BE2C (cell line): ENCODE results near the gene ZNF423.
A peak's percentile ranks its signal among the peaks of the same experiment; 100 is the strongest.

Experiments used
- DNase-seq: peaks from one replicate; pipeline ENCODE4 v3.0.0-alpha.2; 2020
- H3K27me3 ChIP-seq: fragments of 250-450 bp; sonication (Bioruptor Pico); 2 replicates; pipeline ENCODE4 v1.5.1; 2020; ENCODE audit warnings: mild to moderate bottlenecking
- H3K36me3 ChIP-seq: fragments of 250-450 bp; sonication (Bioruptor Pico); 2 replicates; pipeline ENCODE4 v1.5.1; 2020; ENCODE audit warnings: mild to moderate bottlenecking
- H3K4me1 ChIP-seq: fragments of 250-450 bp; sonication (Bioruptor Pico); 2 replicates; pipeline ENCODE4 v1.5.1; 2020
- H3K4me3 ChIP-seq: 2 replicates; pipeline ENCODE4 v1.5.1; 2011; ENCODE audit warnings: low read depth, low read length
- H3K9me3 ChIP-seq: fragments of 250-450 bp; sonication (Bioruptor Pico); 2 replicates; pipeline ENCODE4 v1.5.1; 2020
- TF ChIP-seq, protein P1 (sequence below): IDR thresholded peaks from 2 replicates; pipeline ENCODE4 v1.5.1; 2012; ENCODE audit warnings: mild to moderate bottlenecking, low read depth, low read length

Gene ZNF423

DNA sequence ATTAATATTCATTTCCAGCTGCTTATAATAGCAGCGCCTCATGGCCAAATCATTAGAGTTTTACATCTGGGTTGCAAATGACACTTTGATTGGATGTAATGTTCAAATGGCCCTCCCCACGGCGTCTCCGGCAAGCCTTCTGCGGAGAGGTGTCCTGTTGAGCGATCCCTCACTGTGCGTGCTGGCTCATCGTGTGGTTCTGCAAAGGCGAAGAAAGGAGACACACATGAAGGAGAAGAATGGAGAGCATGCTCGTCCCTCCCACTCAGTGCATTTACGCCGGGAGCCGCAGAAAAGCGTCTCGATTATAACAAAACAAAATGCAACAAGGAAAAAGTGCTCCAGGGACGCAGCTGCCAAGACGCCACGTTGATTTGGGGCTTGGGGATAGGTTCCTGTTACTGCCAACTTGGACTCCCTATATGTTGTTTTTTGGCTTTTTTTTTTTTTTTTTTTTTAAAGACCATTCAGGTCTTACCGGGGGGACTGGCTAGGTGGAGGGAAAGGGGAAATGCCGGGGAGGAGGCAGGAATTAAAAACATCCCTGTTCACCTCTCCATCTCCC lies 364.7 kb downstream of the ZNF423 start:
- H3K36me3 ChIP-seq, result no peaks in the 10 kb centered on the region
- H3K4me1 ChIP-seq, result peaks cover 3% of the 10 kb centered on the region; the same call in 1 of the 2 replicates
- H3K27me3 ChIP-seq, result no peaks in the 10 kb centered on the region
- DNase-seq, result no peak
- peak overlapping the region; percentile 55 for H3K4me3 ChIP-seq
- H3K9me3 ChIP-seq, result no peaks in the 10 kb centered on the region
- TF ChIP-seq, protein P1, sequence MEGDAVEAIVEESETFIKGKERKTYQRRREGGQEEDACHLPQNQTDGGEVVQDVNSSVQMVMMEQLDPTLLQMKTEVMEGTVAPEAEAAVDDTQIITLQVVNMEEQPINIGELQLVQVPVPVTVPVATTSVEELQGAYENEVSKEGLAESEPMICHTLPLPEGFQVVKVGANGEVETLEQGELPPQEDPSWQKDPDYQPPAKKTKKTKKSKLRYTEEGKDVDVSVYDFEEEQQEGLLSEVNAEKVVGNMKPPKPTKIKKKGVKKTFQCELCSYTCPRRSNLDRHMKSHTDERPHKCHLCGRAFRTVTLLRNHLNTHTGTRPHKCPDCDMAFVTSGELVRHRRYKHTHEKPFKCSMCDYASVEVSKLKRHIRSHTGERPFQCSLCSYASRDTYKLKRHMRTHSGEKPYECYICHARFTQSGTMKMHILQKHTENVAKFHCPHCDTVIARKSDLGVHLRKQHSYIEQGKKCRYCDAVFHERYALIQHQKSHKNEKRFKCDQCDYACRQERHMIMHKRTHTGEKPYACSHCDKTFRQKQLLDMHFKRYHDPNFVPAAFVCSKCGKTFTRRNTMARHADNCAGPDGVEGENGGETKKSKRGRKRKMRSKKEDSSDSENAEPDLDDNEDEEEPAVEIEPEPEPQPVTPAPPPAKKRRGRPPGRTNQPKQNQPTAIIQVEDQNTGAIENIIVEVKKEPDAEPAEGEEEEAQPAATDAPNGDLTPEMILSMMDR, result no peak

DNA sequence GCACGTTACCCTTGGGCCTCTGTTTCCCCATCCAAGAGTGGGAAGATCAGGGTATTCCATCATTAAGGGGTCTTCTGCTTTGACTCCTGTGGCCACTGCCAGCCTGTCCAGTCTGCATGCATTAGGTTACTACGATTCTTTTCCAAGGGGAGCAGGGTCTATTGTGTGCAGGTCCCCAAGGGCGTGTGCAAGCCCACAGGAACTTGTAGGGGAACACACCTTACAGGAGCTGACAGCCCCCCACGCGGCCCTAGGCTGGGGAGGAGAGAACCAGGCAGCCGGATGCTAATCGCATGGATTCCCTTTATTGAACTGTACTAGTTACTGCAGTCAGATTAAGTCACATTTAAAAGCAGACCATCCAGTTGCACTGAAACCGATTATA lies 365.6 kb downstream of the ZNF423 start:
- Histone ChIP-seq H3K36me3 (no peaks in the 10 kb centered on the region), H3K4me3 (no peak overlapping the region), H3K9me3 (no peaks in the 10 kb centered on the region), H3K27me3 (no peaks in the 10 kb centered on the region), H3K4me1 (peaks cover 3% of the 10 kb centered on the region; the same call in 1 of the 2 replicates)
- TF ChIP-seq, protein P1, result no peak
- DNase-seq, result no peak

DNA sequence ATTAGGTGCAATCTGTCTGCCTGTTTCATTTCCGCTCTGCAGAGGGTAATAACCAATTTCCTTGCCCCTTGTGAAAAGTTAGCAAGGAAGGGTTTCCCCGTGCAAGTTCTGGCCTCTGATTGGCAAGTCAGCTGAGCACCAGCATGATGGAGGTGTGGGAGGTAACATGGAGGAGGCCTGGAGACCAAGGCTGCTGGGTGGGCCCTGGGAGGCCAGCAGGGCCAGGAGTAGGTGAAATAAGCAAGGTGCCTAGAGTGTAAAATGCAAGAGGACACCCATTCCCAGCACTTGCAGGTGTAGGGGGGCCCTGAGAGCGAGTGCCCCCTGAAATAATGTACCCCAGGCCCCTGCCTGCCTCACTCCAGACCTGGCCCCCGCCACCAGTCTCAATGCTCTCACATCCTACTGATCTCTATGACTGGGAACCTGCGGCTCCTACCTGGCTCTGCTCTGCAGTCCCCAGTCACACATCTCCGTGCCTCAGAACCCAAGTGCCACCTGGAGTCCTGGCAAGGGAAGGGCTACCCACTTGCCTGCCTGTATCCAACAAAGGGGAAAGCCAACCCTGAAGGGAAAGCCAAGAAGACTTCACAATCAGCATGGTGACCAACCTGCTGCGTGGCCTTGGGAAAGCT lies 366.1 kb downstream of the ZNF423 start:
- Histone ChIP-seq H3K27me3 (no peaks in the 10 kb centered on the region), H3K4me3 (no peak overlapping the region), H3K9me3 (no peaks in the 10 kb centered on the region), H3K4me1 (peaks cover 3% of the 10 kb centered on the region; the same call in 1 of the 2 replicates), H3K36me3 (no peaks in the 10 kb centered on the region)
- TF ChIP-seq, protein P1, result no peak
- DNase-seq, result no peak

DNA sequence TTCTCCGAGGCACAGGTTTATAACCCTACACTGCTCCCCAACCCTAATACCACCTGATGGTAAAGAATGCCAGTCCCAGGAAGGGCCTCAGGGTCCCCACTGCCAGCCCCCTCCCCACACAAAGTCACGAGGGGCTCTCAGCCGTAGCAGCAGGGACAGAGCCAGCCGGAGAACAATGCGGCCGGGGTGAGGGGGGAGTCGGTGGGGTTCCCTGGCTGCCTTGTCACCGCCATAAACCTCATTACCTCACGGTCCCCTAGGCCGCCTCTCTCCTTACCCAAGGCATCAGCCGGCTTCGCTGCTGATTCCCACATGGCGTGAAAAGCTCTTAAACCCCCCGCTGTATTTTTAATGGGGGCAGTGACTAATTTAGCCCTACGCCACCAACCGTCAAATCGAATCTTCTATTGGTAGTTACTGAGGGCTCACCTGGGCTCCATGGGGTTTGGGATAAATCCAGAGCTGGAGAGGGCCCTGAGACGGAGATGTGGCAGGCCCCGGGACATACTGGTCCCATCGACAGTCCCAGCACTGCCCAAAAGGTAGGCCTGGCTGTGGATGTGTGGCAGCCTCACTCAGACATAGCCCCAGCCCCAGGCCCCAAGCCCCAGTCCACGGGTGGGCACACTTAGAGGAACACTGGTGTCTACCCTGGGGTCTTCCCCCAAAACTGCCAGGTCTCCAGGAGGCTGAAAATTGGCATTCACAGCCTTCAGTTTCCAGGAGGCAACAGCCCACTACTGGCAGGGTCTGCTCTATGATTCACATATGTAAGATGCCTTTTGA lies 367.0 kb downstream of the ZNF423 start:
- Histone ChIP-seq H3K4me1 (peaks cover 3% of the 10 kb centered on the region; the same call in 1 of the 2 replicates), H3K4me3 (no peak overlapping the region), H3K9me3 (no peaks in the 10 kb centered on the region), H3K27me3 (no peaks in the 10 kb centered on the region), H3K36me3 (no peaks in the 10 kb centered on the region)
- DNase-seq, result no peak
- TF ChIP-seq, protein P1, result no peak

DNA sequence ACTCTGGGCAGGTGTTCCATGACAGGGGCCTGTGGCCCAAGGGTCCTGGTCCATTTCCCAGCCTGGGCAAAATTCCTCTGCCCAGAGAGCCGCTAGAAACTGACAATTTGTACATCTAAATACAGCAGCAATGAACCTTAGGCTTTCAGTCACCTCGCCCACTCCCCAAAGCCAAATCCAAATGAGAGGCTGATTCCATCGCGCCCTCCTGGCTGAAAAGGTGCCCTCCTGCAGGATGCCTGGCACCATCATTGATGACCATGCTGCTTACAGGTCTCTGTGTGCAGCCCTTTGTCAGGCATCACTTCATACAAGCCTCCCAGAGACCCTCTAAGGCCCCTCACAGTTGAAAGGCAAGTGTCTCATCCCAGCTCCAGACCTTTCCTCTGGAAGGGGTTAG lies 367.6 kb downstream of the ZNF423 start:
- no peak for DNase-seq
- H3K4me1 ChIP-seq, result peaks cover 3% of the 10 kb centered on the region; the same call in 1 of the 2 replicates
- H3K4me3 ChIP-seq, result no peak overlapping the region
- H3K9me3 ChIP-seq, result no peaks in the 10 kb centered on the region
- TF ChIP-seq, protein P1, result no peak
- H3K27me3 ChIP-seq, result no peaks in the 10 kb centered on the region
- no peaks in the 10 kb centered on the region for H3K36me3 ChIP-seq
